OCI-LY1 (cell line): Measurements from ENCODE around the gene CNOT4.
A peak's percentile ranks its signal among the peaks of the same experiment; 100 is the strongest.

Source experiments
- H2AFZ ChIP-seq: fragments of 200-600 bp; sonication (generic), shearing (Covaris generic); 2 replicates; pipeline ENCODE4 v1.6.0; 2014; ENCODE audit warnings: antibody characterized with exemption, mild to moderate bottlenecking, low read length
- H3F3A ChIP-seq: fragments of 200-600 bp; sonication (generic), shearing (Covaris generic); 2 replicates; pipeline ENCODE4 v1.6.0; 2014; ENCODE audit warnings: mild to moderate bottlenecking, antibody characterized with exemption, low read length, moderate library complexity; ENCODE audit not compliant: insufficient read depth
- H3K27ac ChIP-seq: fragments of 200-600 bp; sonication (generic); 2 replicates; pipeline ENCODE4 v1.5.1; 2014; ENCODE audit warnings: low read length, mixed run types, mild to moderate bottlenecking, low read depth; ENCODE audit not compliant: poor library complexity, severe bottlenecking
- H3K27me3 ChIP-seq: fragments of 200-600 bp; sonication (generic); 2 replicates; pipeline ENCODE4 v1.6.0; 2014; ENCODE audit warnings: antibody characterized with exemption, mild to moderate bottlenecking, low read length, moderate library complexity; ENCODE audit not compliant: insufficient read depth
- H3K36me3 ChIP-seq: fragments of 200-600 bp; sonication (generic); 2 replicates; pipeline ENCODE4 v1.6.1; 2014; ENCODE audit warnings: mild to moderate bottlenecking, antibody characterized with exemption, low read length, moderate library complexity, mixed read lengths; ENCODE audit not compliant: insufficient read depth
- H3K4me1 ChIP-seq: fragments of 200-600 bp; sonication (generic); 2 replicates; pipeline ENCODE4 v1.5.1; 2014; ENCODE audit warnings: mild to moderate bottlenecking, low read length, moderate library complexity; ENCODE audit not compliant: insufficient read depth, severe bottlenecking
- H3K4me2 ChIP-seq: fragments of 200-600 bp; sonication (generic), shearing (Covaris generic); 2 replicates; pipeline ENCODE4 v1.6.1; 2014; ENCODE audit warnings: low read length
- H3K4me3 ChIP-seq: fragments of 200-600 bp; sonication (generic); 2 replicates; pipeline ENCODE4 v1.5.1; 2014; ENCODE audit warnings: low read length, low read depth, mild to moderate bottlenecking, mixed read lengths; ENCODE audit not compliant: poor library complexity, severe bottlenecking
- H3K79me2 ChIP-seq: fragments of 200-600 bp; shearing (Covaris generic); 2 replicates; pipeline ENCODE4 v1.6.1; 2016; ENCODE audit warnings: mixed run types, low read length, mixed read lengths; ENCODE audit not compliant: insufficient read depth
- H3K9ac ChIP-seq: fragments of 200-600 bp; sonication (generic), shearing (Covaris generic); 2 replicates; pipeline ENCODE4 v1.6.1; 2014; ENCODE audit warnings: mild to moderate bottlenecking, low read length, mixed read lengths
- H3K9me2 ChIP-seq: fragments of 200-600 bp; sonication (generic), shearing (Covaris generic); 2 replicates; pipeline ENCODE4 v1.6.1; 2014; ENCODE audit warnings: low read depth, mild to moderate bottlenecking, low read length, mixed read lengths
- H3K9me3 ChIP-seq: fragments of 200-600 bp; shearing (Covaris generic); 2 replicates; pipeline ENCODE4 v1.6.1; 2014; ENCODE audit warnings: low read length, mixed read lengths
- H4K20me1 ChIP-seq: fragments of 200-600 bp; sonication (generic), shearing (Covaris generic); 2 replicates; pipeline ENCODE4 v1.6.0; 2016; ENCODE audit warnings: mild to moderate bottlenecking, low read length; ENCODE audit not compliant: insufficient read depth
- EZH2 ChIP-seq: fragments of 200-600 bp; sonication (generic), shearing (Covaris generic); IDR thresholded peaks from 2 replicates; pipeline ENCODE4 v1.8.0; 2017; ENCODE audit warnings: borderline replicate concordance, mixed run types, mild to moderate bottlenecking, antibody characterized with exemption, low read length, moderate library complexity, mixed read lengths
- TF ChIP-seq, protein P1 (sequence below): fragments of 200-600 bp; sonication (generic), shearing (Covaris generic); IDR thresholded peaks from 2 replicates; pipeline ENCODE4 v1.5.1; 2017; ENCODE audit warnings: mild to moderate bottlenecking, antibody characterized with exemption, low read length, moderate library complexity, mixed read lengths

CNOT4 gene

GRCh38 chr7:135514856-135515255 lies 5.0 kb upstream of the CNOT4 start:
- H4K20me1 ChIP-seq: no peaks in the 10 kb centered on the region
- TF ChIP-seq EZH2: no peak
- TF ChIP-seq, protein P1, sequence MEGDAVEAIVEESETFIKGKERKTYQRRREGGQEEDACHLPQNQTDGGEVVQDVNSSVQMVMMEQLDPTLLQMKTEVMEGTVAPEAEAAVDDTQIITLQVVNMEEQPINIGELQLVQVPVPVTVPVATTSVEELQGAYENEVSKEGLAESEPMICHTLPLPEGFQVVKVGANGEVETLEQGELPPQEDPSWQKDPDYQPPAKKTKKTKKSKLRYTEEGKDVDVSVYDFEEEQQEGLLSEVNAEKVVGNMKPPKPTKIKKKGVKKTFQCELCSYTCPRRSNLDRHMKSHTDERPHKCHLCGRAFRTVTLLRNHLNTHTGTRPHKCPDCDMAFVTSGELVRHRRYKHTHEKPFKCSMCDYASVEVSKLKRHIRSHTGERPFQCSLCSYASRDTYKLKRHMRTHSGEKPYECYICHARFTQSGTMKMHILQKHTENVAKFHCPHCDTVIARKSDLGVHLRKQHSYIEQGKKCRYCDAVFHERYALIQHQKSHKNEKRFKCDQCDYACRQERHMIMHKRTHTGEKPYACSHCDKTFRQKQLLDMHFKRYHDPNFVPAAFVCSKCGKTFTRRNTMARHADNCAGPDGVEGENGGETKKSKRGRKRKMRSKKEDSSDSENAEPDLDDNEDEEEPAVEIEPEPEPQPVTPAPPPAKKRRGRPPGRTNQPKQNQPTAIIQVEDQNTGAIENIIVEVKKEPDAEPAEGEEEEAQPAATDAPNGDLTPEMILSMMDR: no peak

DNA sequence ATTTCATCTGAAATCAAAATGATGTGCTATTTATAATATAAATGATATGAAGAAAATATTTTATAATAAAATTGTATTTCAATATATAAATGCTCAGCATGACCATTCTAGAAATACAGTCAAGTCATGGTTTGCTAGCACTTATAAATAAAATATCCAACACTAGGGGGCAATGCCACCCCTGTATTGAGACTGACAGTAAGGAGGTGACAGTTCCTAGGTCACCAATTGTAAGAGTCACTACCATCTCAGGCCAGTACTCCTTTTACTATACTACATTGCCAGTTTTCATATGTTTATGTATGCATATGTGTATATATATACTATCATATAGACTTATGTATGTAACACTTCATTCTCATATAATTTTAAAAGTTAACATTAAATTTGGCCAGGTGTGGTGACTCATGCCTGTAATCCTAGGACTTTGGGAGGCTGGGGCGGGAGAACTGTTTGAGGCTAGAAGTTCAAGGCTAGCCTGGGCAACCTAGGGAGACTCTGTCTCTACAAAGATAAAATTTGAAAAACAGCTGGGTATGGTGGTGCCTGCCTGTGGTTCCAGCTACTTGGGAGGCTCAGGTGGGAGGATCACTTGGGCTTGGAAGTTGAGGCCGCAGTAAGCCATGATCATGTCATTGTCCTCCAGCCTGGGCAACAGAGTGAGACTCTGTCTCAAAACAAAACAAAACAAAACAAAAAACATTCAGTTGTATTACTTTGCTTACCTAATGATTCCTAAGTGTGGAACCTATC lies 2.4 kb upstream of the CNOT4 start:
- peaks cover 23% of the 10 kb centered on the region for H3K79me2 ChIP-seq
- H3K27ac ChIP-seq: no peak overlapping the region
- no peak overlapping the region for H3K9ac ChIP-seq
- no peaks in the 10 kb centered on the region for H3K27me3 ChIP-seq
- 0 out of 2 replicates have a peak, but pooled peaks cover 3% of the 10 kb centered on the region for H3F3A ChIP-seq
- no peak overlapping the region for H3K4me2 ChIP-seq
- no peaks in the 10 kb centered on the region for H3K9me2 ChIP-seq
- no peaks in the 10 kb centered on the region for H3K36me3 ChIP-seq
- no peak overlapping the region for H3K4me3 ChIP-seq
- H3K9me3 ChIP-seq: no peaks in the 10 kb centered on the region
- no peaks in the 10 kb centered on the region for H4K20me1 ChIP-seq
- no peak overlapping the region for H2AFZ ChIP-seq
- H3K4me1 ChIP-seq: peaks cover 28% of the 10 kb centered on the region
- no peak for TF ChIP-seq EZH2
- TF ChIP-seq, protein P1: peak; percentile 73

More at GRCh38 chr7:135514856-135515255, 5.0 kb upstream of the CNOT4 start:
- Histone ChIP-seq H3K9me2 (no peaks in the 10 kb centered on the region), H3K36me3 (no peaks in the 10 kb centered on the region), H3K9ac (no peak overlapping the region), H3K4me3 (no peak overlapping the region), H3K27ac (no peak overlapping the region), H3F3A (0 out of 2 replicates have a peak, but pooled peaks cover 3% of the 10 kb centered on the region), H3K79me2 (no peaks in the 10 kb centered on the region), H3K4me2 (no peak overlapping the region), H3K4me1 (peaks cover 23% of the 10 kb centered on the region), H3K9me3 (no peaks in the 10 kb centered on the region), H3K27me3 (no peaks in the 10 kb centered on the region), H2AFZ (no peak overlapping the region)

DNA sequence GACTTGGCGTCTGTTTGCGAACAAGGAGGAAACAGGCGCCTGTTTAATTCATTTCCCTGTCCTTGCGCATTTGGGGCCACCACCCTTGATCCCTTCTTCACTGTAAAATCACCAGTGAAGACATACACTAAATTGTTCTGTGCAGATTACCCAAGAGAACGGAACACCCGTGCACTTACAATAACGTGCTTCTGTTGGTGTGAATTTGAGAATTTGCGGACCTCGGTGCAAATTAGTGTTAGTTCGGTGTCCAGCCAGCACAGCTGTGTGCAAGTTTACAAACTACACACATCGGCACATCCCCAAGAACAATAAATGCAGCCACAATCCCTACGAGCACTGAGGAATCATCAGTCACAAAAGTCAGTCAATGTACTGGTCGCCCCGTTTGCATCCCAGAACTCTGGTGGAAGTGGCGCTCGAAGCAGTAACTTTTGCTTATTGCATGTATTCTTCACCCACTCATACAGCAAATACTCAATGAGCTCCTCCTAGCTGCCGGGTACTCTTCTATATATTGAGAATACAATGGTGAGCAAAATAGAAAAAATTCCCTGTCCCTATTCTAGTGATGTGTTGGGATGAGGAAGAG lies 786 bp upstream of the CNOT4 start:
- Histone ChIP-seq H3K9me3 (no peaks in the 10 kb centered on the region), H3K4me3 (peak overlapping the region; percentile 79), H3K9me2 (no peaks in the 10 kb centered on the region), H3K27me3 (no peaks in the 10 kb centered on the region), H3K27ac (peak overlapping the region; percentile 32), H3F3A (0 out of 2 replicates have a peak, but pooled peaks cover 3% of the 10 kb centered on the region), H3K79me2 (peaks cover 39% of the 10 kb centered on the region), H3K36me3 (no peaks in the 10 kb centered on the region), H3K9ac (peak overlapping the region; percentile 66), H2AFZ (peak overlapping the region; percentile 62), H4K20me1 (no peaks in the 10 kb centered on the region), H3K4me2 (peak overlapping the region; percentile 96), H3K4me1 (peaks cover 41% of the 10 kb centered on the region)
- TF ChIP-seq, protein P1: peak; percentile 40
- no peak for TF ChIP-seq EZH2
